PFSK-1 (cell line): Measurements from ENCODE around the gene TUBA8.

Source experiments
- POLR2AphosphoS5 ChIP-seq: IDR thresholded peaks from 2 replicates; pipeline ENCODE4 v1.6.1; 2012; ENCODE audit warnings: low read depth, mild to moderate bottlenecking, control low read depth, low read length, moderate library complexity
- SIN3A ChIP-seq: IDR thresholded peaks from 2 replicates; pipeline ENCODE4 v1.6.1; 2012; ENCODE audit warnings: mild to moderate bottlenecking, low read length, moderate library complexity, borderline replicate concordance; ENCODE audit not compliant: insufficient read depth
- TAF1 ChIP-seq: IDR thresholded peaks from 2 replicates; pipeline ENCODE4 v1.6.1; 2012; ENCODE audit warnings: low read length, control low read depth, borderline replicate concordance; ENCODE audit not compliant: insufficient read depth
- TF ChIP-seq, protein P1 (sequence below), 2 experiments: IDR thresholded peaks; 2 replicates each; pipeline versions ENCODE4 v1.6.1 to v1.8.0; 2011 to 2012; ENCODE audit warnings: low read depth in 2 of 2, low read length in 2 of 2, control low read depth in 1 of 2, inconsistent platforms in 1 of 2, mild to moderate bottlenecking in 1 of 2, moderate library complexity in 1 of 2; ENCODE audit not compliant: insufficient read depth in 1 of 2

DNA sequence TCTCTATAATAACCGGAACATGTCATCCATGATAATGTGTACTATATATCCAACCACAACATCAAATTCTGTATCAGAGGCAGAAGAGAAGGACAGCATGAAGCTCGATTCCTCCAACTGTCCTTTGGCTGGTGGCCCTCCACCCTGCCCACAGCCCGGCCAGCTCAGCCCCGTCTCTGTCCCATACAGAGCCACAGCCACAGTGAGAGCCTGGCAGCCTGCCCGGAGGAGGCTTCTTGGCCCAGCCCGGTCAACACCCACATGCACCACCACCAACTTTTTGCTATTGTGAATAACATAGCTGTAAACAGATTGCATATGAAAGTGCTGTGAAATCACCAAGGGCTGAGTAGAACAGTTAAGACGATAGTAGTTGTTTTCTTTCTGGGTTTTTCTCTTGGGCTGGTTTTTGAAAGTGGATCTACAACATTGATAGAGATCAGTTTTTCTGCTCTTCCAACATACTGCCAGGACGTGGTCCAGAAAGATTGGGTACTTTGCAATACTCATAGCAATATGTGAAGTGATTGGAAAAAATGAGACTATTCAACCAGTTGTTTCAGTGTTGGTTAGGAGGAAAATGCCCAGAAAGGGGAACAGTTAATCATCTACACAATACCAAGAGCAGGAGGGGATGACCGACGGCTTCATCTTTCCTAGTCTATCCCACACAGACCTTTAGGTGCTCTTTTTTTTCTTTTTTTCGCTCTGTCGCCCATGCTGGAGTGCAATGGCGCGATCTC lies 6.9 kb upstream of the TUBA8 start:
- TF ChIP-seq, protein P1, sequence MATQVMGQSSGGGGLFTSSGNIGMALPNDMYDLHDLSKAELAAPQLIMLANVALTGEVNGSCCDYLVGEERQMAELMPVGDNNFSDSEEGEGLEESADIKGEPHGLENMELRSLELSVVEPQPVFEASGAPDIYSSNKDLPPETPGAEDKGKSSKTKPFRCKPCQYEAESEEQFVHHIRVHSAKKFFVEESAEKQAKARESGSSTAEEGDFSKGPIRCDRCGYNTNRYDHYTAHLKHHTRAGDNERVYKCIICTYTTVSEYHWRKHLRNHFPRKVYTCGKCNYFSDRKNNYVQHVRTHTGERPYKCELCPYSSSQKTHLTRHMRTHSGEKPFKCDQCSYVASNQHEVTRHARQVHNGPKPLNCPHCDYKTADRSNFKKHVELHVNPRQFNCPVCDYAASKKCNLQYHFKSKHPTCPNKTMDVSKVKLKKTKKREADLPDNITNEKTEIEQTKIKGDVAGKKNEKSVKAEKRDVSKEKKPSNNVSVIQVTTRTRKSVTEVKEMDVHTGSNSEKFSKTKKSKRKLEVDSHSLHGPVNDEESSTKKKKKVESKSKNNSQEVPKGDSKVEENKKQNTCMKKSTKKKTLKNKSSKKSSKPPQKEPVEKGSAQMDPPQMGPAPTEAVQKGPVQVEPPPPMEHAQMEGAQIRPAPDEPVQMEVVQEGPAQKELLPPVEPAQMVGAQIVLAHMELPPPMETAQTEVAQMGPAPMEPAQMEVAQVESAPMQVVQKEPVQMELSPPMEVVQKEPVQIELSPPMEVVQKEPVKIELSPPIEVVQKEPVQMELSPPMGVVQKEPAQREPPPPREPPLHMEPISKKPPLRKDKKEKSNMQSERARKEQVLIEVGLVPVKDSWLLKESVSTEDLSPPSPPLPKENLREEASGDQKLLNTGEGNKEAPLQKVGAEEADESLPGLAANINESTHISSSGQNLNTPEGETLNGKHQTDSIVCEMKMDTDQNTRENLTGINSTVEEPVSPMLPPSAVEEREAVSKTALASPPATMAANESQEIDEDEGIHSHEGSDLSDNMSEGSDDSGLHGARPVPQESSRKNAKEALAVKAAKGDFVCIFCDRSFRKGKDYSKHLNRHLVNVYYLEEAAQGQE (IDR thresholded peaks at IDR 0.05; ENCODE audit: insufficient read depth in 1 of 2, low read depth in 2 of 2, low read length in 2 of 2) = no peak
- TF ChIP-seq POLR2AphosphoS5 = no peak
- TF ChIP-seq TAF1 = no peak
- TF ChIP-seq SIN3A = no peak
